ENCODE data around the gene C11orf91.

The C11orf91 gene

DNA sequence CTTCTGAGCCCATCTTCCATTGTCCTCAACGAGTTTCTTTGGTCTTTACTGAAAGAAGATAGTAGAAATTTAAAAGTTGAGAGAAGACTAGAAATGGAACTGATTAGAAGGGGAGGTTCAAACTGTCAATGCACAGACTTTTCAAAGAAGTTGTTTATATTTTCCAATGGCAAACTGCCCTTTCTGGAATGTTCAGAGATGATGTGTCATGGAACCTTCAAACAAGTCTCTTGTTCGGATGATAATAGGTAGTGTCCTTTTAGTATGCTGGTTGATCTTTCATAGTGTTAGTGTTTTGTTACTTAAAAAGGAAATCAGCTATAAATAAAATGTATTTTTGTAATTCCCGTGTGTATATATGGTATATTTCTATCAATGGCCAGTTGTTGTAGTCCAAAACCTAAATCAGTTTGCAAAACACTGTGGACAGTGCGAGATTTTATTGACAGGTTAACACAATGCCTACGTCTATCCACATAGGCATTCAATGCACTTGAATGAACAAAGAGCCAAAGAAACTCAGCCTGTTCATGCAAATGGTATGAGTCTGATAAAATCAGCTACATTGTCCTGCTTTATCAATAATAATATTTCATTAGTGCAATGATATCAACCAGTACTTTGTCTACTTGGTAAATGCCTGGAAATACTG lies 30.9 kb downstream of the C11orf91 start:
- no peaks in the 10 kb centered on the region for H4K20me1 ChIP-seq (ENCODE audit: insufficient read depth)
- peaks cover 6% of the 10 kb centered on the region for H3K4me1 ChIP-seq (ENCODE audit: low read depth, poor library complexity, severe bottlenecking)
- H2AFZ ChIP-seq (ENCODE audit: low read depth) = no peak overlapping the region
- no peak overlapping the region for H3K4me3 ChIP-seq (IDR thresholded peaks at IDR 0.05; ENCODE audit: insufficient read depth, low read depth, low read length)
- no peaks in the 10 kb centered on the region for H3K27me3 ChIP-seq (ENCODE audit: insufficient read depth, low read depth)
- H3K36me3 ChIP-seq (ENCODE audit: insufficient read depth) = 0 out of 2 replicates have a peak, but pooled peaks cover 4% of the 10 kb centered on the region
- no peak overlapping the region for H3K27ac ChIP-seq
- no peak overlapping the region for H3K9ac ChIP-seq
- TF ChIP-seq, protein P1, sequence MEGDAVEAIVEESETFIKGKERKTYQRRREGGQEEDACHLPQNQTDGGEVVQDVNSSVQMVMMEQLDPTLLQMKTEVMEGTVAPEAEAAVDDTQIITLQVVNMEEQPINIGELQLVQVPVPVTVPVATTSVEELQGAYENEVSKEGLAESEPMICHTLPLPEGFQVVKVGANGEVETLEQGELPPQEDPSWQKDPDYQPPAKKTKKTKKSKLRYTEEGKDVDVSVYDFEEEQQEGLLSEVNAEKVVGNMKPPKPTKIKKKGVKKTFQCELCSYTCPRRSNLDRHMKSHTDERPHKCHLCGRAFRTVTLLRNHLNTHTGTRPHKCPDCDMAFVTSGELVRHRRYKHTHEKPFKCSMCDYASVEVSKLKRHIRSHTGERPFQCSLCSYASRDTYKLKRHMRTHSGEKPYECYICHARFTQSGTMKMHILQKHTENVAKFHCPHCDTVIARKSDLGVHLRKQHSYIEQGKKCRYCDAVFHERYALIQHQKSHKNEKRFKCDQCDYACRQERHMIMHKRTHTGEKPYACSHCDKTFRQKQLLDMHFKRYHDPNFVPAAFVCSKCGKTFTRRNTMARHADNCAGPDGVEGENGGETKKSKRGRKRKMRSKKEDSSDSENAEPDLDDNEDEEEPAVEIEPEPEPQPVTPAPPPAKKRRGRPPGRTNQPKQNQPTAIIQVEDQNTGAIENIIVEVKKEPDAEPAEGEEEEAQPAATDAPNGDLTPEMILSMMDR (conservative IDR thresholded peaks at IDR 0.05; ENCODE audit: low read depth, low read length) = no peak
- no peak overlapping the region for H3K4me2 ChIP-seq
- no peaks in the 10 kb centered on the region for H3K79me2 ChIP-seq (ENCODE audit: insufficient read depth, low read depth)

DNA sequence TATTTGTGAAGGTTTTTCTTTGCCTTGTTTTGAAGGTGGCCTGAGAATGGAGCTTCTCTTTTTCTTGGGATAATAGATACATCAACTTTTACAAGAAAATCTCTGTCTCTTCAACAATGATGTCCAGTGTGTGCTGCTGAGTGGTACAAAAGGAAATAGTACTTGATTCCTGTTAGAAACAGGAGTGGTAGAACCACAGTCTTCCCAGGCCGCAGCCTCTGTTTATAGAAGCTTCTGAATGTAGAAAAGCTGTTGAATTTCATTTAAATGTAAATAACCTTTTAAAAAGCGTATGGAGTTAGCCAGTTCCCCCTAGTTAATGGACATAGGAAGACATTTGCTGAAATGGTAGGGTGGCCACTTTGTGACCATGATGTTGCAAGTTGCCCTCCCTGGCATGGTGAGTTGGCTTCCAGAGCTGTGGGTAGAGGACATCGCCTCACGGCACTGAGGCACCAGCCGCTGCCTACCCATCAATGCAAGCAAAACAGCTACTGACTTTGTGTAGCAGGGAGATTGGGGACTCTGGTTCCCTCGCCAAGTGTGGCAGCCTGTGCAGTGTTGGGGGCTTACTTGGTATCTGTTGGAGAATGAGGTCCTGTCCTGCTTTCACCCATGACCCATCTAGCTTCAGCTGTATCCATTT lies 31.6 kb downstream of the C11orf91 start:
- TF ChIP-seq, protein P1 (conservative IDR thresholded peaks at IDR 0.05; ENCODE audit: low read depth, low read length) = no peak
- no peak overlapping the region for H3K4me2 ChIP-seq

DNA sequence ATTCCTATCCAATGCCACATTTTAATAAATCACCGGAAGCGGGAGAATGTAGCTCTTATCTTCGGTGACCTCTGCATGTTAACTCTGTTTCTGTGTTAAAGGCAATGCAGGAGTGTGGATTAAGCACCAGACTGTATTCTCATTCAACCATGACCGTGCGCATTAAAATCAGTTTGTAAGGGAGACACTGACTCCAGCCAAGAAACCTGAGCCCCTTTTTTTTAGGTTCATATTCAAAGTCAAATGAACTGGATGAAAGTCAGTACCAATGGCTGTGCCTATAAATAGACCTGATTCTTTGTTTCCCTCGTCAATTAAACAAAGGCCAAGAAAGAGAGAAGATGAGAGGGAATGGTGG lies 32.2 kb downstream of the C11orf91 start:
- H3K27ac ChIP-seq = no peak overlapping the region
- 0 out of 2 replicates have a peak, but pooled peaks cover 4% of the 10 kb centered on the region for H3K36me3 ChIP-seq (ENCODE audit: insufficient read depth)
- no peak overlapping the region for H3K9ac ChIP-seq
- H3K4me2 ChIP-seq = no peak overlapping the region
- H3K27me3 ChIP-seq (ENCODE audit: insufficient read depth, low read depth) = no peaks in the 10 kb centered on the region
- no peaks in the 10 kb centered on the region for H3K79me2 ChIP-seq (ENCODE audit: insufficient read depth, low read depth)
- peaks cover 6% of the 10 kb centered on the region for H3K4me1 ChIP-seq (ENCODE audit: low read depth, poor library complexity, severe bottlenecking)
- TF ChIP-seq, protein P1 (conservative IDR thresholded peaks at IDR 0.05; ENCODE audit: low read depth, low read length) = no peak
- no peak overlapping the region for H2AFZ ChIP-seq (ENCODE audit: low read depth)
- no peaks in the 10 kb centered on the region for H4K20me1 ChIP-seq (ENCODE audit: insufficient read depth)
- no peak overlapping the region for H3K4me3 ChIP-seq (IDR thresholded peaks at IDR 0.05; ENCODE audit: insufficient read depth, low read depth, low read length)

More for the DNA sequence above, 31.6 kb downstream of the C11orf91 start:
- Histone ChIP-seq H3K36me3 (ENCODE audit: insufficient read depth) (0 out of 2 replicates have a peak, but pooled peaks cover 4% of the 10 kb centered on the region), H3K4me1 (ENCODE audit: low read depth, poor library complexity, severe bottlenecking) (peaks cover 6% of the 10 kb centered on the region), H3K27me3 (ENCODE audit: insufficient read depth, low read depth) (no peaks in the 10 kb centered on the region), H2AFZ (ENCODE audit: low read depth) (no peak overlapping the region), H3K27ac (no peak overlapping the region), H3K79me2 (ENCODE audit: insufficient read depth, low read depth) (no peaks in the 10 kb centered on the region), H4K20me1 (ENCODE audit: insufficient read depth) (no peaks in the 10 kb centered on the region), H3K9ac (no peak overlapping the region), H3K4me3 (IDR thresholded peaks at IDR 0.05; ENCODE audit: insufficient read depth, low read depth, low read length) (no peak overlapping the region)

DNA sequence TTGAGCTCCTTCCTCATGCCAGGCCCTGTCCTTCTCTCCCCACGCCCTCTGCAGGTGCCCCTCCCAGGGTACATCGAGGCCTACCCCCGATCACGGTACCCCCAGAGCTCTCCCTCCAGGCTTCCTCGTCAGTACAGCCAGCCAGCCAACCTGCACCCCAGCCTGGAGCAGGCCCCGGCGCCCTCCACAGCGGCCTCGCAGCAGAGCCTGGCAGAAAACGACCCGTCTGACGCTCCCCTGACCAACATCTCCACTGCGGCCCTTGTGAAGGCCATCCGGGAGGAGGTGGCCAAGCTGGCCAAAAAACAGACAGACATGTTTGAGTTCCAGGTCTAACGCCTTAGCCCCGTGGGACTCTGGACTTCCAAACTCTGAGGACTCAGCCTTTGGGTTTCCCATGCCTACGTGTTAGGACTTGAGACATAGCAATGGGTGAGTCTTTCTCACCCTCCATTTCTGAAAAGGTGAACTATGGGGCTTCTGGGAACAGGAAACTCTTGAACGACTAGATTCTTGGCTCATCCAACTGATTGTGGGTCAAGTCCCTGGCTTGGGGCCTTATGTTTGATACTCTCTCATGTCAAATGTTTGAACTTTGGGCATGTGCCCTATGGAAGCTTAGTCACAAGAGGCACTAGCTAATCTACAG lies 32.7 kb downstream of the C11orf91 start:
- Histone ChIP-seq H3K27me3 (ENCODE audit: insufficient read depth, low read depth) (no peaks in the 10 kb centered on the region), H3K79me2 (ENCODE audit: insufficient read depth, low read depth) (no peaks in the 10 kb centered on the region), H4K20me1 (ENCODE audit: insufficient read depth) (no peaks in the 10 kb centered on the region), H3K36me3 (ENCODE audit: insufficient read depth) (0 out of 2 replicates have a peak, but pooled peaks cover 4% of the 10 kb centered on the region), H3K4me2 (no peak overlapping the region), H3K4me1 (ENCODE audit: low read depth, poor library complexity, severe bottlenecking) (peaks cover 6% of the 10 kb centered on the region), H3K9ac (no peak overlapping the region), H3K27ac (no peak overlapping the region), H2AFZ (ENCODE audit: low read depth) (no peak overlapping the region), H3K4me3 (IDR thresholded peaks at IDR 0.05; ENCODE audit: insufficient read depth, low read depth, low read length) (no peak overlapping the region)
- TF ChIP-seq, protein P1 (conservative IDR thresholded peaks at IDR 0.05; ENCODE audit: low read depth, low read length) = no peak

Data from KMS-11 (cell line).